ENCODE measurements around the gene ERCC2. TPM values are rescaled to one million over a fixed set of nuclear protein-coding genes. Genes with fewer than 3 reads are reported as not detected.

ERCC2 gene
- total RNA-seq, 1 donor from 2014 or later = 39.4 TPM

DNA sequence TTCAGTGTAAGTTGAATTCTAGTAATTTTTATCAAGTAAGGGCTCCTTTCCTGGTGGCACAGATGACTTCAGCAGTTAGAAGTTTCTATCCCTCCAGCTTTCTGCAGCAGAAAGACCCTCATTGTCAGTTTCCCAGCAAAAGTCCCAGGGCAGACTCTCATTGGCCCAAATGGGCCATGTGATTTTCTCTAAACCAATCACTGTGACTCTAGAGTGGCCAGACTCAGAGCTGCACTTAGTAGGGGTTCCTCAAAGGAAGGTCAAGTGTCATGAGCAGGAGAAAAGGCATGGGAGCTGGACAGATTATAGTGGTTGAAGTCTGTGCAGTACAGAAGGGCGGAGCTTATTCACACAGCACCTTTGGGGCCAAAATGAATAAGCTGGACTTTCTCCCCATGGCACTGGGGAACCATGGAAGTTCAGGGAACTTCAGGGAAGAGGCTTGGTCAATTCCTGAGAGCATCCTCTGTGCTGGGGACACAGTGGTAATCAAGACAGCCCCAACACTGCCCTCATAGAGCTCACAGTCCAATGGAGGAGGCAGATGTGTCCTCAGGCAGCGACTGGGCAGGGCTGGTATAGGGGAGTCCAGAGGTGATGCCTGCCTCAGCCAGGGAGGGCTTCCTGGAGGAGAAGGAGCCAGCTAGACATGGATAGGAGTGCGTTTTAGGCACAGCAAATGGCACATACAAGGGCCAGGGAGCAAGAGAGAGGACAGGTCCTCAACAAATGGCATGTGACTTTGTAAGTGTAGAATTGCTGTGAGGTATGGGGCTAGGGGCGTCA lies 66.0 kb downstream of the ERCC2 start:
- no peak for DNase-seq (ENCODE audit: low read depth, low spot score)

DNA sequence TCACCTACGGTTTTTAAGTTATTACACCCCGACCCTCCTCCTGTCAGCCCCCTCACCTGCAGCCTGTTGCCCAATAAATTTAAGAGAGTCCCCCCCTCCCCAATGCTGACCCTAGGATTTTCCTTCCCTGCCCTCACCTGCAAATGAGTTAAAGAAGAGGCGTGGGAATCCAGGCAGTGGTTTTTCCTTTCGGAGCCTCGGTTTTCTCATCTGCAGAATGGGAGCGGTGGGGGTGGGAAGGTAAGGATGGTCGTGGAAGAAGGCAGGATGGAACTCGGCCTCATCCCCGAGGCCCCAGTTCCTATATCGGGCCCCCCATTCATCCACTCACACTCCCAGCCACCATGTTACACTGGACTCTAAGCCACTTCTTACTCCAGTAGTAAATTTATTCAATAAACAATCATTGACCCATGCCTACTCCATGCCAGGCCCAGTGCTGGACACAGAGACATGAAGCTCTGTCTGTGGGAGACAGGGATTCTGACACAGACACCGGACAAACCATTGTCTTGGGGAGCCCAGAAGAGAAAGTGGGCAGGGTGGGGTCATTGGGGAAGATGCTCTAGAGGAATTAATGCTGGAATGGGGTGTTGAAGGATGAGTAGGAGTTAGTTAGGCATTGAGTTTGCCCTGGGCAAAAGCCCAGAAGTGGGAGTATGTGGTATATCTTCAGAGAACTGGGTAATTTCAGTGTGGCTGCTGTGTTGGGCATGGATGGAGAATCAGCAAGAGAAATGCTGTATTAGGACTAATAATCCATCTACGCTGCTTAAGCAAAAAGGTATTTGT lies 66.9 kb downstream of the ERCC2 start:
- DNase-seq (ENCODE audit: low read depth, low spot score) = no peak

DNA sequence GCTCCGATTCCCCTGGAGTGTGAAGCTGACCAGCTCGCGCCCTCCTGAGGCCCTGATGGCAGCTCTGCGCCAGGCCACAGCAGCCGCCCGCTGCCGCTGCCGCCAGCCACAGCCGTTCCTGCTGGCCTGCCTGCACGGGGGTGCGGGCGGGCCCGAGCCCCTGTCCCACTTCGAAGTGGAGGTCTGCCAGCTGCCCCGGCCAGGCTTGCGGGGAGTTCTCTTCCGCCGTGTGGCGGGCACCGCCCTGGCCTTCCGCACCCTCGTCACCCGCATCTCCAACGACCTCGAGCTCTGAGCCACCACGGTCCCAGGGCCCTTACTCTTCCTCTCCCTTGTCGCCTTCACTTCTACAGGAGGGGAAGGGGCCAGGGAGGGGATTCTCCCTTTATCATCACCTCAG lies 68.0 kb downstream of the ERCC2 start:
- no peak for DNase-seq (ENCODE audit: low read depth, low spot score)

Other genes with a start within 250 kb of the ERCC2 start
- 0.11 and 0.13 TPM in 2 replicates for gene NKPD1, start 209.6 kb downstream of the ERCC2 start, total RNA-seq
- 8.0 and 17.2 TPM in 2 replicates for gene TRAPPC6A, start 192.3 kb downstream of the ERCC2 start, total RNA-seq
- gene BLOC1S3, start 191.8 kb downstream of the ERCC2 start, total RNA-seq = 3.5 and 4.2 TPM in 2 replicates
- 0.63 and 1.6 TPM in 2 replicates for gene EXOC3L2, start 125.2 kb downstream of the ERCC2 start, total RNA-seq
- gene MARK4, start 119.3 kb downstream of the ERCC2 start, total RNA-seq = 9.5 and 10.7 TPM in 2 replicates
- gene CKM, start 47.7 kb downstream of the ERCC2 start, total RNA-seq = not detected in 2 replicates
- gene KLC3, start 29.8 kb downstream of the ERCC2 start, total RNA-seq = 0.07 TPM in 2 replicates
- gene PPP1R13L, start 34.5 kb upstream of the ERCC2 start, total RNA-seq = 8.2 and 8.6 TPM in 2 replicates
- gene POLR1G, start 36.1 kb upstream of the ERCC2 start, total RNA-seq = 27.3 and 30.1 TPM in 2 replicates
- gene ERCC1, start 53.3 kb upstream of the ERCC2 start, total RNA-seq = 86.3 and 157 TPM in 2 replicates
- 0.33 and 1.9 TPM in 2 replicates for gene FOSB, start 97.4 kb upstream of the ERCC2 start, total RNA-seq
- 4.1 and 8.7 TPM in 2 replicates for gene RTN2, start 126.5 kb upstream of the ERCC2 start, total RNA-seq
- gene PPM1N, start 127.9 kb upstream of the ERCC2 start, total RNA-seq = 0.92 and 3.0 TPM in 2 replicates
- gene VASP, start 136.9 kb upstream of the ERCC2 start, total RNA-seq = 140 and 189 TPM in 2 replicates
- 6.0 and 9.7 TPM in 2 replicates for gene OPA3, start 214.2 kb upstream of the ERCC2 start, total RNA-seq
- gene GPR4, start 231.6 kb upstream of the ERCC2 start, total RNA-seq = 4.0 and 5.7 TPM in 2 replicates